Activated CD4-positive, alpha-beta T cell treated with anti-CD3 and anti-CD28 coated beads for 4 hours (primary cell): ENCODE data around the gene CHSY1.

ENCODE experiments used
- DNase-seq, 2 donors: peaks; one replicate each; pipeline ENCODE4 v3.0.0-alpha.2; 2020

CHSY1 gene

DNA sequence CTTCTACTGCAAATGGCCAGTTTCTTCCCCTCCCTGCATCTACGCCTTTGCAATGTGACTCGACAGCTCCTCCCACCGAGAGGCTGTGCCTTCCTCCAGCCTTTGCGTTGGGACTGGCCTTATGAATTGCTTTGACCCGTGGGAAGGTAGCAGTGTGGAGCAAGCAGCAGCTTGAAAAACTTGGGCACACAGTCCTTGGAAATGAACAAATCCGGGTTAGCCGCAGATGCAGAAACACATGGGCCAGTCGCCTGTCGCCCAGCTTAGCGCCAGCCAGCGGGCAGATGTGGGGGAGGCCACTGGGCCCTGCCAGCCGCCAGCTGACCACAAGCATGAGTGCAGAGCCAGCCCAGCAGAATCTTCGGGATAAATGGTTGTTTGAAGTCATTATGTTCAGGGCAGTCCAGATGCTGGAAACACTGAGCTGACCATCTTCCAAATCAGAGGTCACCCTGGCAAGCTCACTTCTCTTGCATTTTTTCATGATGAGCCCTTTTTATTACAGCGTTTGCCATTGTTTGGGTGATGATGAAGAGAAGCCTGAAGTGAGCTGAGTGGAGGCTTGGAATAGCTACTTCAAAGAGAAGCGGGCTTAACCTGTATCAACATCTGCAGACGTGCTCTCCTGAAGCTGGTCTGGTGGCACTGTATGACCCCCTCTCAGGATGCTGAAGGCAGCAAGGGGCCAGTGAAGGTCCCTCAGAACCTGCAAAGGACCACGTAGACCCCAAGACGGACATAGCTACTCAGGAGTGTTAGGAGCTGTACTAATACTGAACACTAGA is 15.7 kb upstream of the CHSY1 start:
- DNase-seq, result no peak

DNA sequence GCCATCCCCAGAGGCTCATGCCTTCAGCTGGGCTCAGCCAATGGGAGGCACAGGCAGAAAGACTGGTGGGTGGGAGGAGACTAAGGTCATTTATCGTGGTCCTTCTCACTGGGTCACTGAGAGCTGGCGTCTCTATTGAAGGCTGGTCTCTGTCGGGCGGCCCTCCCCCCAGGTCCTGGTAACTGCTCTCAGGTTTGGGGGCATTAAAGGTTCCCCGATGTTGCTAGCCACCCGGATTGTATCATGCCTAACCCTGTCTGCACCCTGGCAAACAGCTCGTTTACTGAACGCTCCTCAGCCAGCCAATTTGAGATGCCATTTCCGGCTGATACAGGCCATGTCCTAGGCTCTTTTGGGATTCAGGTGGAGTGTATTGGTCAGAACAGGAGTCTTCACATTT is 14.9 kb upstream of the CHSY1 start:
- no peak for DNase-seq

DNA sequence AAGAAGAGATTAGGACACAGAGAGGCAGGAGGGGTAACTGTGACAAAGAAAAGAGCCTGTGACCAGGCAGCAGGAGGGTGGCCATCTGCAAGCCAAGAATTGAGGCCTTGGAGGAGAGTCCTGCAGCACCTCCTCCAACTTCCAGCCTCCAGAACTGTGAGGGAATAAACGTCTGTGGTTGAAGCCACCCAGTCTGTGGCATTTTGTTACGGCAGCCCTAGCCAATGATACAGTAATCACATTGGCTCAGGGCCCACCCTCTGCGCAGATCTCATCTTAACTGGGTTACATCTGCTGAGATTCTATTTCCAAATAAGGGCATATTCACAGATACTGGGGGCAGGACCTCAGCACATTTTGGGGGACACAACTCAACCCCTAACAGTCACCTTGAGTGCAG is 14.2 kb upstream of the CHSY1 start:
- DNase-seq, result no peak

DNA sequence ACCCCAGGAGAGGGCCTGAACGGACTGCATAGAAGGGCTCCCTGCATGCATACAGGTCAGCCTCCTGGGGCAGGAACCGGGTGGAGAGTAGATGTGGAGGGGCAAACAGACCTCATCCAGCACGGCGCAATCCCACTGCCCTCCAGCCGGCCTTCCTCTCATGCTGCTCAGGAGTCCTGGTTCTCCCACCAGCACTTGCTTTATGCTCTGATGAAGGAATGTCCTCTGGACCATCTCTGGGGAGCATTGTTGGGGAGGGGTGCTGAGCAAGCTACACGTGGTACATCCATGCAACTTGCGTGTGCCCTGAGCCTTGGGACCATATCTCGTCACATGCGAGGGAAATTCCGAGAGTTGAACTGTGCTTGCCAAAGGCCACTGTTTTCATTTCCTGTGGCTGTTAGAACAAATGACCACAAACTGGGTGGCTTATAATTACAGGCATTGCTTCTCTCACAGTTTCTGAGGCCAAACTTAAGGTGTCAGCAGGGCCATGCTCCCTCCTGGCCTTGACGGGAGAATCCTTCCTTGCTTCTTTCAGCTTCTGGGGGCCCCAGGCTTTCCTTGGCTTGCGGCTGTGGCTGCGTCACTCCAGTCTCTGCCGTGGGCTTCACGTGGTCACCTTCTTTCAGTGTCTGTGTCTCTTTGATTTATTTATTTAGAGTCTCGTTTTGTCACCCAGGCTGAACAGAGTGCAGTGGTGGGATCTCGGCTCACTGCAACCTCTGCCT is 13.2 kb upstream of the CHSY1 start:
- DNase-seq, result no peak

DNA sequence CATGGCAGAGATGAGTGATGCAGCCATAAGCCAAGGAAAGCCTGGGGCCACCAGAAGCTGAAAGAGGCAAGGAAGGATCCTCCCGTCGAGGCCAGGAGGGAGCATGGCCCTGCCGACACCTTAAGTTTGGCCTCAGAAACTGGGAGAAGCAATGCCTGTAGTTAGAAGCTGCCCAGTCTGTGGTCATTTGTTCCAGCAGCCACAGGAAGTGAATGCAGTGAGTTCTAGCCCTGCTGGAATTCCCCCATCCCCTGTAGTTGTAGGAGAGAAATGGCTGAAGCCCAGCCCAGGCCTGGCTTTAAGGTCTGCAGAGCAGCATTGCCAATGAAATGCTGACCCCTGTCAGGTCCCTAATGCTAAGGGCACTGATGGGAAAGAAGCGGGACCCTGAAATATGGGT is 12.2 kb upstream of the CHSY1 start:
- DNase-seq, result no peak

DNA sequence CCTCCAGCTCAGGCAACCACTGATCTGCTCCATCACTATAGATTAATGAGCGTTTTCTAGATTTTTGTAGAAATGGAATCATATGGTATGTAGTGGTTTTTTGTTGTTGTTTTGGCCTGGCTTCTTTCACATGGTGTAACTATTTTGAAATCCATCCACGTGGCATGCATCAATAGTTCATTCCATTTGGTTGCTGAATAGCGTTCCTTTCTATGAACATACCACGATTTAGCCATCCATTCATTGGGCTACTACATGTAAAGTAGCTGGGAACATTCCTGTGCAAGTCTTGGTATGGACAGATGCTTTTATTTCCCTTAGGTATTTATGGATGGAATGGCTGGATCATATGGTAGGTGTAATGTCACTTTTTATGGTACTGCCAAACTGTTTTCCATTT is 10.7 kb upstream of the CHSY1 start:
- DNase-seq, result no peak

DNA sequence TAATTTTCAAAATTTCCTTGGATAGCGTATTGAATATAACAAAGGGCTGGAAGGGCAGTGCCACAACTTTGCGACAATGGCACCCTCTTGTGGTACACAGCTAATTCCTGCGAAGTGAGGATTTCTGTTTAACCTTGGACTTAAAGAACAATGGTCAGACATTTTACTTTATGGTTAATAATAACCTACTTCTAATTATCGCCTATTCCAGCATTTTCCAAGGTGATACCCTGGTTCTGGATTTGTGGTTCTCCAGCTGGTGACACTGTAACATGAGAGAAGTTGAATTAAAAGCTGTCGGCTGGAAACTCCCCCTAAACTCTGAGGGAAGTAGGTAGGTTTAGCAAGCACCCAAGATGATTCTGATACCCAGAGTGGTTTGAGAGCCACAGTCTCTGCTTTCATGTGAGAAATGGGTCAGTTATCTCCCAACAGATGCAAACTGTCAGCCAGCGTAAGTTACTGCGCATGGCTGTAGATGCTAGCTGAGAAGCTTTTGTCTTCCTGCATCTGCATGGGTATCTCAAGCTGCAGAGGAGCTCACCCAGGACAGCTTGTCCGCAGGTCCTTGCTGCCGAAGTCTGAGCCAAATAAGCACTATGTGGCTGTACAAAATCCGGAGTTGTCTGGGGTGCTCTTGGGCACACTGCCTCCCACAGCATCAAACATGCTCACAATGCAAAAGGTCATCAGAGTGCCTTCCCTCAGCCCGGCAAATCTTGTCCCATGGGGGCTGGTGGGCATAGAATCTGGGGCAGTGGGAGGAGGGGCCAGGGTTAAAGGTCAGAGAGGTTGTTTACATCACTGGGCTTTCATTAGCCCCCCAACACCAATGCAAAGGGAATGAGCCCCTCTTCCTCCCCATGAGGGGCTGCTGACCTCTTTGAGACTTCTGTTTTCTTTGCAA is 6.6 kb upstream of the CHSY1 start:
- DNase-seq, result peak; percentile 58 to 63

DNA sequence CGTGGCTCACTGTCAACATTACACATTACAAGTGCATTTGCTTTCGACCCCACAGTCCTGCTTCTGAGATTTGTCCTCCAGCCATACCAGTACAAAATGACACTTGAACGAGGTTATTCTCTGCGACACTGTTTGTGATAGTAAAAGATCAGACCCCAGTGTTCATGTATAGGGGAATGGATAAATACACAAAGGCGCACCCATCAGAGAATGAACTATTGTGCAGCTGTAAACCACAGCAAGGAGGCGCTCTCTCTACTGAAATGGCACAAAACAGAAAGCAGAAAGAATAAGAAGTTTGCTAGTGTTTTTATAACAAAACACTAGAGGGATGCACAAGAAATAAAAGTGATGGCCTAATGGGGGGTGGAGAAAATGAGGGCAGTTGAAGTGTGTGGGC is 4.9 kb upstream of the CHSY1 start:
- DNase-seq, result no peak

DNA sequence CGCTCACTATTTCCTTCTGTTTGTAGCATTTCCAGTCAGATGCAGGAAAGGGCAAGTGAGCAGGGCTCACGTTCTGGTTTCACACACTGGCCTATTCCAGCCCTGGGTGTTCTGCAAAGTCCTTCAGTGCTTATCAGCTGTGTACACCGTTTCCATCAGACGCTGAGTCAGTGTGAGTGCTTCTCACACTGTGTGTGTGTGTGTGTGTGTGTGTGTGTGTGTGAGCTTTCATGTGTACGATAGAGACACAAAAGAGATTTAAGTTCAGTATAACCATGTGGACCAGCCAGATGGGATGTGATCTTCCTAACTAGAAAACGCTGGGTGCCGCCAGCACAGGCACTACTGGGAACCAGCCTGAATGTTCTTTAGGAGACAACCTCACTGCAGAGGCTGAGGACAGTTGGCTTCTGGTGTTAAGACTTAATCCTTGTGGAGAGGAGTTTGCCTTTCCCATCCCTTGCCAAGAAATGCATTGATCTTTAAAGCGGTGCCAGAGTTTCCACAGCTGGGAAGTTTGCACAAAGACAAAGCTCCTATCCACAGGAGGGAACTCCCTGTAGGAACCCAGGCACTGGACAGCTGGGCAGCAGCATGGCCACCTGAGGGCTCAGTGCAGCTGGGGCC is 3.9 kb upstream of the CHSY1 start:
- DNase-seq, result no peak

DNA sequence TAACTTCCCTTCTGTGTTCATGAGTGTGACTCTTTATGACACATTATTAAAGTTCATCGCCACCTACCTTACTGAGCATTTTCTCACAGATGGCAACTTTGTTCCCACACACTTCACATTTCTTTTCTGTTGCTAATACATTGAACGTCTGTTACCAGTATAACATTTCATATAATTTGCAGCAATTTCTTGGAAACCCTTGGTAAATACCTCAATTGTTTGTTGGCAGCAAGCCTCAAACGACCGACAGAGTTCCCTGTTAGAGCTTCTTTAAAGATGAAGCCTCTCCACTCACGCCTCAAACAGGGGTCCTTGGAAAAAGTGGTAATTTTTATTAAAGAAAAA is 3.2 kb upstream of the CHSY1 start:
- no peak for DNase-seq

DNA sequence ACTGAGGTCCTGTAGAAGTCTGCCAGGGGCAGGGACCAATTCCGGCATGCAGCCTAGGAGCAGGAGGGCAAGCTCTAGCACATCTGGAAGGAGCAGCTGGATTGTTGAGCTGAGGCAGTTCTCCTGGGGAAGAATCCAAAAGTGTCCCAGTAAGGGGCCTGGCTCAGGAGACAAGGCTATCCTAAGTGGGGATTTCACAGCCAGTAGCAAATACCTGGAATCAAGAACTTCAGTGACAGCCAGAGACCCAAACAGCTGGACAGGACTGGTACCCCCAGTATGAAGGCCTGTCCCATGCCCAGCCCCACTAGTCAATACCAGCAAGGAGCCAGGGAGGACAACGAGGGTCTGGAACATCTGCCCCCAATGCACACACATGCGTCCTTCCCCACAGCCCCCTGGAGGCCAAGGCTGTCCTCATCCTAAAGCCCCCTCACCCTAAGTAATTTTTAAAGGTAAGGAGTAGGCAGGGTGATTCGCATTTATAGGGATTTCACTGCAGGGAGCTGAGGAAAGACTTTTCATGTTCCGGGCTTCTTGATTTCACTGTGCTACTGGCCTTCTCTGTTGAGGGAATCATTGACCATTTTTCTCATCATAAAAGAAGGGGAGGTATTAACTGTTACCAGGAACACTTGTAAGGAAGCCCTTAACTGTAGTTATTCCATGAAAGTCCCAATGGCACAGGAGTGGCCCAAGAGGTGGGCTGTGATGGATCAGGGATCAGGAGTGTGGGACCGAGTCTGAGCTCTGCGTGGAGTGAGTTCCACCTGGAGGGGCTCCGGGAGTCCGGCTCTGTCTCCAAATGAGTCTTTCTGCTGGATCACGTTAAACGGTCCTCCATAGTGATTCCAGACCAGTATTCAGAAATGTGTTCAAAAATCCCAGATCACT is 2.6 kb upstream of the CHSY1 start:
- DNase-seq, result no peak

DNA sequence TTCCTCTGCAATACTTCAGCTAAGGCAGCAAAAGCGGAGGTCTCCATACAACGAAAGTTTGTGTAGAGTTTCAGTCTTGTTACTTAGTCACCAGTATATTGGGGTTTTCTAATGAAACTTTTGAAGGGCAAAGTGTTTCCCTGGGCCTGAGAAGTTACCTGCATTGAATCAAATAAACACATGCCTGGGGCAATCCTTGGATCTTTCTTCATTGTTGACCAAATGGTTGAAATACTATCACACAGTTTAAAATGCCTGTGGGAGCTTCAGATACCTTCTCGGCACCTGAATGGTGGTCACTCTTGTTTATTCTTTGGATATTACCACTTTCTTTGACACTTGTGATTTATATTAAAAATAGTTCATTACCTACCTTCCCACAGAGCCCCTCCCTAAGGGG is 988 bp upstream of the CHSY1 start:
- DNase-seq, result no peak

DNA sequence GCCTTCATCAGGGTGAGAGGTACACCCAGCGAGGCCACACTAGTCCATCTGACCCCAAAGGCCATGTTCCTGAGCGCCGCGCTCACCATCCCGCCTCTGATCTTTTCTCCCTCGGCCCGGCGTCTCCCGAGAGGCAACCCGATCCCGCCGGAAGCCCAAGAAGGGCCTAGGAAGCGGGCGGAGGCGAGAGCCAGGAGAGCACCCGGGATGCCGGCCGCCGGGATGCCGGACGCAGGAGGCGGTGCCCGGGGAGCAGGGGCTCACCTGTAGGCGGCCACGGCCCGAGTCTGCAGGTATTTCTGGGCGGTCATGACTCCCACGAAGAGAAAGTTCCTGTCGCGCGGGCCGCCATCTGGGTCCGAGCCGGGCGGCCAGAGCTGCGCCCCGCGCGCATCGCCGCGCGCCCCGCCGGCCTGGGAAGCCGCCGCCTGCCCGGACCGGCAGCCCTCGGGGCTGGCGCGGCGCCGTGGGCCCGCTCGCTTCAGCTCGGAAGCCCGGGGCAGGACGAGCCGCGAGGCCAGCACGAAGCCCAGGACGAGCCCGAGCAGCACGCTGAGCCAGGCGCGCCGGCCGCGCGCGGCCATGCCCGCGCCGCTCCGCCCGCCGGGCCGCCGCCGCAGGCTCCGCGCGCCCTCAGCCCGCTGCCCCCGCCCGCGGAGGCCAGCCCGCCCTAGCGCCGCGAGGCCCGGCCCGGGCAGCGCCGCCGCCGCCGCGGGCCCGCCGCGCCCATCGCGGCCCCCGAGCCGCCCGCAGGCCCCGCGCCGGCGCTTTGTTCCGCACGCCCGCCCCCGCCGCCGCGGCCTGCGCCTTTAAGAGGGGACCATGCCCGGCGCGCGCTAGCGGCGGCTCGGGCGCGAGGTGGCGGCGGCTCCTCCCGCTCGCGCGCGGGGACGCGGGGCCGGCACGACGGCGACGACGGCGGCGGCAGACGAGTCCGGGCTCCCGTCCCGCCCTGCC is 697 bp downstream of the CHSY1 start:
- peak in 1 of 2 donors; percentile 23 for DNase-seq

DNA sequence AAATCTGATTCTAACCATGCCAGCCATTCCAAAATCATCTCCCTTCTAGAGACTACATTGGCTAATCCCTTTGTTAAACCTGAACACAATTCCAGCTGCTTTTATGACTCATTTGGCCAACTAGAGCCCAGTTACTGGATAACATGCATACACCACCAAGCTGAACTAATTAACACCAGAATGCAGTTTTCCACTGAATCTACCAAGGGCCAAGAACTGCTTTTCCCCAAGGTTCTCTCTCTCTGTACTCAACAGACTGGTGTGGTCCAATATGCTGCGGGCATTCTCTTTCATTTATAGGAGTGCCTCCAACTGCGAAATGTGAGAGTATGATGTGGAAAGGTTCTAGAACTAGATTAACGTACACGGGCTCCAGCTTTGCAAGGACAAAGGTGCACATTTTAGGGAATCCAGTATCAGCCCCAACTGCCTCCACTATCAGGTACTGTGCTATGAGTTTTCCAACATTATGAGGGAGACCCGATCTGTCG is 1.5 kb downstream of the CHSY1 start:
- no peak for DNase-seq

DNA sequence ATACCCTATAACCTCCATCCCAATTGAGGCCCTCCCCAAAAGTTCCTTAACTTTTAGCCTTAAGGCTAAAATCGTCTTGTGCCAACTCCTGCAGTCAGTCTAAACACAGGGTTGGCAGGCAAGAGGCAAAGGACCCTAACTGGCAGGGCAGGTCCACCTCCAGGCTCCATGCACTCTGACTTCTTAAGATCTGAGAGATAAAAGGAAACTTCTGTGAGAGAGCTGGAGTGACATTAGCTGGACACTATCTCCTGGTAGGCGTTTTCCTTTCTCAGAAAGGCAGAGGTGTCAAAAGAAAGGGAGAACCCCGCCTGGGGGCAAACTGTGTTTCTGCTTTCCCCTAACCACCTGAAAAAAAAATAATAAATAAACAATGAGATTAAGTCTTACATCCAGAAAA is 3.6 kb downstream of the CHSY1 start:
- no peak for DNase-seq

DNA sequence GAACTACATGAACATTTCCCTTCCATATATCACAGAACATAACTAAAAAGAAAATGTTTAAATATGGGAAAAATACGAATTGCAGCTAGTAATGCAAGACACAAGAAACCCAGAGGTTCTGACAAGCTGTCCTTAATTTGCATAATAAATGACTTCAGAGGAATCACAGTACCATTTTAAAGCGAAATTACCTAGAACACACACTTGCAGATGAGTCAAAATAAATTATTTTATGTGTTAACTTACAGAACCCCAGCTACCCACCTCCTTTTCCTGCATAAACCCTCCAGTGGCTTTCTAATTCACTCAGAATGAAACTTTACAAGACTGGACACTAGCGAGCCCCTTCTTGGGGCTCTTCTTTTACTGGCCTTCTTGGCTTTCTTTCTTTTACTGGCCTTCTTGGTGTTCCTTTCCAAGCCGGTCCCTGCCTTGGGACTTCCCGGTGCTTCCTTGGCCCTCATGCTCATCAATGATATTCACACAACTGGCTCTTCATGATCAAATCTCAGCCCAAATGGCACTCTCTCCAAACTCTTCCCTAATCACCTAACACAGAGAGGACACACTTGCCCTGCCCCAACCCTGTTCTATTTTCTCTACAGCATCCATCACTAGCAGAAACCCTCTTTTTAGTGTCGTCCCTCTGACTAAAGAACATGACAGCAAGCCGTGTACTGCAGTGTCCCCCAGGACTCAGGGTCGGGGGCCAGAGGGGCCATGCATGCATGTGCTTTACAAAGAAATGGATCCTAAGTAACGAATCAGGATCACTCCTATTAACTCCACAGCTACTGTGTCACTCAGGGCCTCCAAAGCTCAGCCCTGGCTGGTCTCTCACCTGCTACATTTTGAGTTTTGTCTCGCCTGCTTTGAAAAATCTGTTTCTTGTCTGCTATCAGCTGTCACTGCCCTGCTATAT is 4.8 kb downstream of the CHSY1 start:
- DNase-seq, result no peak

DNA sequence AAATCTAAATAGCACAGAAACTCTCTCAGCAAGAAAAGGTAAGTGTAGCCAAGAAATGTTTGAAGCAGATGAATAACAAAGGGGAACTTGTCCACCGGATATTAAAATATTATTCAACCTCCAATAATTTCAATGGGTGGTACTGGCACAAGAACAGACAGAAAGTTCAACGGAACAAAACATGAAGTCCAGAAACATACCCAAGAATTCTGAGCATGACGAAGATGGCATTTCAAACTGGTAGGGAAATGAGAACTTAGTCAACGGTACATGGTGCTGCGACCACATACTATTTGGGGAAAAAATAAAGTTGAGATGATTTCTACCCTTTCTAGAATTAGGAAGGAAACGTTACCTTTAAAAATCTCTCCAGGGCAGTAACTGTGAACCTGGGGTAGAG is 5.5 kb downstream of the CHSY1 start:
- no peak for DNase-seq

DNA sequence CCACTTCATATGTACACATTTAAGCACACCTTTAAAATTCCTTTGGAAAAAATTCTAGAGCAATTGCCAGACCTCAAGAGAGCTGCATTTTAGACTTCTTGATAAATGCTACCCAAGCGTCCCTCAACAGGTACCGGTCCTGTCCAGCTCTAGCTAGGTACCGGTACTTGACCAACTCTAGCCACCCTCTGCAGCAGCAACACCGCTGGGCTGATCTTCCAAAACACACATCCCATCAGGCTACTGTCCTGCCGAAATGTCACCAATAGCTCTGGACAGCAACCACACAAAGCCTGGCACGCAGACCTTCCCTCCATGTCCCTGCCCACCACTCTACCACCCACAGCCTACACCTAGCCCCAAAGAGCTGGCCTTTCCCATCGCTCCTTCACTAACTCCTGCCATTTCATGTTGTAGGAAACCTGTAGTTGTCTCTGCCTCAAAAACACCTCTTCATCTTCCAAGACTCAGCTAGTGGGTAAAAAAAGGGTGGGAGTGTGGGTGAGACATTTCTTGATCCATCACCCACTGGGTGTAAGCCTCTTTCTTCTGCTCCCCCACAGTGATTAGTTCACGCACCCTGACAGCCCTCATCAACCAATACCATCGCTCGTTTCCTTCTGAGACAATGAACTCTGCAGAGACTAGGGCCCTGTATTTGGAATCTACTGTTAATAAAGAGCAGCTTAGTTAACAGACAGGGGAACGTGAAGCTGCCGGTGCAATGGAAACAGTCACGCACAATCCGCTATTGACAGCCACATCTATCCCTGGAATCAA is 6.8 kb downstream of the CHSY1 start:
- no peak for DNase-seq
